ENCODE data around the gene KLHL26.

Gene KLHL26

DNA sequence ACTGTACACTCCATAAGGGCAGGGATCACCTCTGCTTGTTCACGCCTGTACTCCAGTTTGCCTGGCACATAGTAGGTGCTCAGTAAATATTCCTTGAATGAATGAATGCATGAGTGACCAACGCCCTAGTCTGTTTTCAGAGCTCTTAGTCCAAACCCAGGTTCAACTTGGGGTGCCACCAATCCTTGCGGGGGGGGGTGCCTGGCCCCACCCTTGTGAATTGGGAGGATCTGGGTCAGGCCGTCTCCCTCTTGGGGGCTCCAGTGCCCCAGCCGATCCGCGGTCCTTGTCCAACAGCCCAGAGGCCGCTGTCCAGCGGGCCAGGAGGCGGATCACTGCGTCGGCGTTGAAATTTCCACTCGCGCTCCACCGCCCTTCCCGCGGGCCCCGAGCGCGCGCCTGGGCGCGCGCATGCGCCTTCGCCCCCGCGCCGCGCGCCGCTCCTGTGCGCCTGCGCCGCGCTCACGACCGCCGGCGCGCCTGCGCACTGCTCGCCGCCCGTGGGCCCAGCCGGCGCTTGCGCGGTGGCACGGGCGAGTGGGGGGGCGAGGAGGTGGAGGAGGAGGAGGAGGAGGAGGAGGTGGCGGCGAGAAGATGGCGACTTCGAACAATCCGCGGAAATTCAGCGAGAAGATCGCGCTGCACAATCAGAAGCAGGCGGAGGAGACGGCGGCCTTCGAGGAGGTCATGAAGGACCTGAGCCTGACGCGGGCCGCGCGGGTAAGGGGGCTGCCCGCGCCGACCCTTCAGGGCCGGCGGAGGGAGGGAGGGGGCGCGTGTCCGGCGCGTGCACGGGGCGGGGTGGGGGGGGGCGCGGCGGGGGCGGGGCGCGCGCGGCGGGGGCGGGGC is 46.5 kb downstream of the KLHL26 start, which contains the start of gene CRTC1:
Gene CRTC1, plus strand, starts transcription at position 572 of the 849 bp plus-strand sequence. Its CDS starts 23 bp downstream, at position 595.
- TF ChIP-seq CTCF (conservative IDR thresholded peaks at IDR 0.05; ENCODE audit: low read depth, low read length) = no peak
- no peak for DNase-seq (ENCODE audit: low read depth)
- peak within 1 kb of the TSS; percentile 73 for H3K4me3 ChIP-seq (ENCODE audit: low read length)

- TF ChIP-seq CTCF (conservative IDR thresholded peaks at IDR 0.05; ENCODE audit: low read depth, low read length) = no peak
- peak overlapping the region; percentile 73 for H3K4me3 ChIP-seq (ENCODE audit: low read length)
- no peak for DNase-seq (ENCODE audit: low read depth)
Measured at GRCh38 chr19:18683958-18684641, 47.3 kb downstream of the KLHL26 start.

DNA sequence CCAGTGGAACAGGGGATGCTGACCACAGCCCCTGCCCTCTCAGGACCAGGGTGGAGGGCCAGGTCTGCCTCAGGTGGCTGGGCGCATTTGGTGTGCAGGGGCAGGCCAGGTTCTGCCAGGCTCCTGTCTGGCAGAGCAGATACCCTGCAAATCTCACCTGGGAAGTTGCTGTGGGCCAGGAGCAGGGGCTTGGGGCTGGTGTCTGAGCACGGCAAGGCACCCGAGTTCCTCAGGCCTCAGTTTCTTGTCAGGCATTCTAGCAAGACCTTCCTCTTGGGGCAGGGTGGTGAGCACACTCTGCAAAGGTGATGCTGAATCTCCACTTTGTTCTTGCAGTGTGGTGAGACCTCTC is 47.8 kb downstream of the KLHL26 start:
- DNase-seq (ENCODE audit: low read depth) = no peak
- no peak for TF ChIP-seq CTCF (conservative IDR thresholded peaks at IDR 0.05; ENCODE audit: low read depth, low read length)
- peak overlapping the region; percentile 73 for H3K4me3 ChIP-seq (ENCODE audit: low read length)

DNA sequence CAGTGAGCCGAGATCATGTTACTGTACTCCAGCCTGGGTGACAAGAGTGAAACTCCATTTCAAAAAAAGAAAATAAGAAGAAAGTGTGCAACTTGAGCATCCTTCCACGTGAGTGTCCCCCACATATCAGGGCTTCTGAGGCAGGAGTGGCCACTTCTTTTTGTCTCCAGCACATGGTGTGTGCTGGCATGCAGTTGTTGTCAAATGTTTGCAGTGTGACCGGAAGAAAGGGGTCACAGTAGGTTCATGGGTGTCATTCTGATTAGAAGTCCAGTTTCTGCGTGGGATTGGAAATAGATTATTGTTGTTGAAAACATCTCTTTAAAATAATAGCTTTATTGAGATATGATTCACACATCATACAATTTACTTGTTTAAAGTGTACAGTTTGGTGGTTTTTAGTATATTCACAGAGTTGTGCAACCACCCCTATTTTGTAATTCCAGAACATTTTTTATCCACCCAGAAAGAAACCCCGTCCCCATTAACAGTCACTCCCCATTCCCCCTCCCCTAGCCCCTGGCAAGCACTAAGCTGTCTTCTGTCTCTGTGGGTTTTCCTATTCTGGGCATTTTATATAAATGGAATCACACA is 48.9 kb downstream of the KLHL26 start:
- H3K4me3 ChIP-seq (ENCODE audit: low read length) = no peak overlapping the region
- TF ChIP-seq CTCF (conservative IDR thresholded peaks at IDR 0.05; ENCODE audit: low read depth, low read length) = no peak
- DNase-seq (ENCODE audit: low read depth) = no peak

GRCh38 chr19:18687740-18688465 is 51.1 kb downstream of the KLHL26 start:
- no peak overlapping the region for H3K4me3 ChIP-seq (ENCODE audit: low read length)
- DNase-seq (ENCODE audit: low read depth) = no peak
- no peak for TF ChIP-seq CTCF (conservative IDR thresholded peaks at IDR 0.05; ENCODE audit: low read depth, low read length)

GRCh38 chr19:18696023-18696422 is 59.2 kb downstream of the KLHL26 start:
- H3K4me3 ChIP-seq (ENCODE audit: low read length) = no peak overlapping the region
- no peak for DNase-seq (ENCODE audit: low read depth)
- TF ChIP-seq CTCF (conservative IDR thresholded peaks at IDR 0.05; ENCODE audit: low read depth, low read length) = no peak
